Ovary (tissue), 3 donors: ENCODE measurements around the gene MCEMP1.

Source experiments
- CTCF ChIP-seq, 3 donors: fragments of 450-650 bp in 2 of 3; fragments of 200-600 bp in 1 of 3; IDR thresholded peaks; one replicate each; pipeline versions ENCODE4 v1.5.1 to v1.8.0; 2016 to 2022; ENCODE audit warnings: antibody characterized with exemption in 3 of 3, mild to moderate bottlenecking in 1 of 3
- EP300 ChIP-seq: sonication (generic); formaldehyde crosslinking; IDR thresholded peaks from one replicate; pipeline ENCODE4 v1.6.1; 2017; ENCODE audit warnings: antibody characterized with exemption
- POLR2A ChIP-seq: fragments of 450-650 bp; IDR thresholded peaks from one replicate; pipeline ENCODE4 v1.6.1; 2017; ENCODE audit warnings: antibody characterized with exemption, mild to moderate bottlenecking, moderate library complexity
- donor health status: DM: no; HTN: no; CAD: no.

- TF ChIP-seq CTCF (IDR thresholded peaks at IDR 0.05) (no peak), POLR2A (no peak), EP300 (no peak)
Measured at GRCh38 chr19:7699003-7699402, 22.1 kb downstream of the MCEMP1 start.
